Stimulated activated CD8-positive, alpha-beta memory T cell treated with anti-CD3 and anti-CD28 coated beads, Interleukin-7, amount 100 ng/mL, for 48 hours (primary cell): Measurements from ENCODE around the gene CXXC5.

ENCODE experiments used
- DNase-seq, 2 donors: peaks; one replicate each; pipeline ENCODE4 v3.0.0-alpha.2; 2020; ENCODE audit warnings: low read depth in 1 of 2; ENCODE audit errors: extremely low read depth in 1 of 2

The CXXC5 gene

GRCh38 chr5:139678751-139679750 is 30.9 kb downstream of the CXXC5 start:
- DNase-seq = no peak

GRCh38 chr5:139680368-139681111 is 32.4 kb downstream of the CXXC5 start:
- no peak for DNase-seq

GRCh38 chr5:139681112-139681458 is 32.9 kb downstream of the CXXC5 start:
- DNase-seq = no peak

- DNase-seq = no peak
These were observed 33.3 kb downstream of the CXXC5 start for GRCh38 chr5:139681466-139681865.

- DNase-seq = no peak
These were observed 34.1 kb downstream of the CXXC5 start for GRCh38 chr5:139682016-139682975.

- no peak for DNase-seq
These were observed 35.4 kb downstream of the CXXC5 start for GRCh38 chr5:139683295-139684271.

GRCh38 chr5:139684350-139684880 is 36.3 kb downstream of the CXXC5 start:
- DNase-seq = no peak

GRCh38 chr5:139684881-139685749 is 37.0 kb downstream of the CXXC5 start:
- DNase-seq = no peak

- DNase-seq = no peak
These were observed 37.7 kb downstream of the CXXC5 start for GRCh38 chr5:139685886-139686285.

GRCh38 chr5:139686356-139686705 is 38.2 kb downstream of the CXXC5 start:
- no peak for DNase-seq

GRCh38 chr5:139686706-139687441 is 38.7 kb downstream of the CXXC5 start:
- no peak for DNase-seq

- no peak for DNase-seq
These were observed 39.5 kb downstream of the CXXC5 start for GRCh38 chr5:139687656-139688055.

GRCh38 chr5:139688088-139688702 is 40.0 kb downstream of the CXXC5 start:
- DNase-seq = no peak

- DNase-seq = no peak
These were observed 40.7 kb downstream of the CXXC5 start for GRCh38 chr5:139688751-139689372.

- no peak for DNase-seq
These were observed 41.5 kb downstream of the CXXC5 start for GRCh38 chr5:139689631-139690063.

- DNase-seq = no peak
These were observed 42.1 kb downstream of the CXXC5 start for GRCh38 chr5:139690064-139690802.
